Mesendoderm (in vitro differentiated cells): ENCODE measurements around the gene GRB2.
"Not testable (repeated sequence)": the region's sequence is repeated elsewhere in the genome, so short reads cannot be mapped to it uniquely, and the experiment has no call there.

ENCODE experiments used
- DNase-seq: peaks from one replicate; pipeline ENCODE4 v3.0.0; 2013
- H2AK5ac ChIP-seq: 2 replicates; pipeline ENCODE4 v1.6.1; 2013; ENCODE audit warnings: low read length, inconsistent platforms
- H2BK120ac ChIP-seq: 2 replicates; pipeline ENCODE4 v1.6.1; 2013; ENCODE audit warnings: low read depth, mild to moderate bottlenecking, low read length, moderate library complexity, mixed read lengths
- H2BK15ac ChIP-seq: replicated peaks from 2 replicates; pipeline ENCODE4 v1.6.1; 2013; ENCODE audit warnings: low read depth, mild to moderate bottlenecking, moderate library complexity
- H2BK5ac ChIP-seq: 2 replicates; pipeline ENCODE4 v1.6.1; 2013; ENCODE audit warnings: low read length, inconsistent platforms
- H3K18ac ChIP-seq: 2 replicates; pipeline ENCODE4 v1.6.1; 2013; ENCODE audit warnings: mild to moderate bottlenecking, low read length, mixed read lengths
- H3K23ac ChIP-seq: one replicate; pipeline ENCODE4 v1.6.1; 2013; ENCODE audit warnings: low read length
- H3K27ac ChIP-seq: 2 replicates; pipeline ENCODE4 v1.5.1; 2013; ENCODE audit warnings: low read depth, mild to moderate bottlenecking, inconsistent platforms, low read length, moderate library complexity
- H3K27me3 ChIP-seq: 2 replicates; pipeline ENCODE4 v1.6.1; 2013; ENCODE audit warnings: low read length, control low read depth, mild to moderate bottlenecking, inconsistent platforms; ENCODE audit not compliant: insufficient read depth, poor library complexity
- H3K36me3 ChIP-seq: 2 replicates; pipeline ENCODE4 v1.6.1; 2013; ENCODE audit warnings: low read length, inconsistent platforms; ENCODE audit not compliant: control insufficient read depth, insufficient read depth
- H3K4ac ChIP-seq: one replicate; pipeline ENCODE4 v1.6.1; 2013; ENCODE audit warnings: low read depth, mild to moderate bottlenecking, low read length, moderate library complexity
- H3K4me1 ChIP-seq: 2 replicates; pipeline ENCODE4 v1.6.1; 2013; ENCODE audit warnings: low read depth, low read length, inconsistent platforms; ENCODE audit not compliant: control insufficient read depth
- H3K4me2 ChIP-seq: 2 replicates; pipeline ENCODE4 v1.6.1; 2013; ENCODE audit warnings: low read length
- H3K4me3 ChIP-seq: 2 replicates; pipeline ENCODE4 v1.5.1; 2013; ENCODE audit warnings: mild to moderate bottlenecking, low read length
- H3K56ac ChIP-seq: one replicate; pipeline ENCODE4 v1.6.1; 2013; ENCODE audit warnings: low read length
- H3K79me1 ChIP-seq: 2 replicates; pipeline ENCODE4 v1.6.1; 2013; ENCODE audit warnings: low read length, inconsistent platforms
- H3K79me2 ChIP-seq: 2 replicates; pipeline ENCODE4 v1.6.1; 2013; ENCODE audit warnings: mild to moderate bottlenecking, low read length; ENCODE audit not compliant: control insufficient read depth, insufficient read depth
- H3K9ac ChIP-seq: 2 replicates; pipeline ENCODE4 v1.6.1; 2013; ENCODE audit warnings: low read length, inconsistent platforms
- H4K5ac ChIP-seq: one replicate; pipeline ENCODE4 v1.6.1; 2013; ENCODE audit warnings: low read length
- H4K8ac ChIP-seq: one replicate; pipeline ENCODE4 v1.6.1; 2013; ENCODE audit warnings: low read depth, mild to moderate bottlenecking, control low read depth, low read length, moderate library complexity
- WGBS: extraction: QIAGEN DNeasy Blood & Tissue Kit; methylation state at CpG from one replicate; pipeline ENCODE4 v1.1.7; 2013; ENCODE audit warnings: low lambda C conversion rate, missing lambda C conversion rate; ENCODE audit not compliant: insufficient coverage; ENCODE audit errors: extremely low coverage; 5-methylcytosine and 5-hydroxymethylcytosine counted together

Gene GRB2

DNA sequence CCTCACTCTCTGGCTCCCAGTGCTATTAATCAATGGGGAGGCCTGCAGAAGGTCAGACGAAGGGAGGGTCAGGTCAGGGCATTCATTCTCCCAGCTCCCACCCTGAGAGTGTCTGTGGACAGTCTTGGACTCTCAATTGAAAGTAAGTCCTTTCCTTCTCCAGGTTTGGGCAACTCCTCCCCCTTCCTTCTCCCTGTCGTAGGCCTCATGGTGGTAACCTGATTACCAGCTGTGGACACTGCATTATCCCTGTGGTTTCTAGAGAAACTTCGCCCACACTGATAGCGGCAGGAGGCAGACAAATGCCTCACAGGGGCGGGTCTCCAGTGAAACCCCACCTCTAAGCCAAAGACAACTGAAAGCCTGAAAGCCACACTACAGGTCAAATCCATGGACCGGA, 58.6 kb downstream of the GRB2 start:
- Histone ChIP-seq H3K9ac (peak overlapping the region; percentile 7), H3K4me2 (peak overlapping the region; percentile 22), H2BK120ac (no peak overlapping the region), H3K18ac (no peak overlapping the region), H3K56ac (peak overlapping the region; percentile 73), H2AK5ac (no peak overlapping the region), H3K79me1 (peaks cover 14% of the 10 kb centered on the region), H3K36me3 (no peaks in the 10 kb centered on the region), H4K8ac (no peak overlapping the region), H2BK15ac (no peak overlapping the region), H3K4ac (no peak overlapping the region), H3K23ac (no peak overlapping the region), H4K5ac (no peak overlapping the region), H3K27me3 (no peaks in the 10 kb centered on the region), H3K4me3 (no peak overlapping the region), H3K79me2 (peaks cover 27% of the 10 kb centered on the region), H2BK5ac (no peak overlapping the region), H3K27ac (peak overlapping the region; percentile 35), H3K4me1 (peaks cover 12% of the 10 kb centered on the region)
- peak; percentile 82 for DNase-seq
- no CpG with 5 or more reads among the region's 6 CpGs for WGBS

DNA sequence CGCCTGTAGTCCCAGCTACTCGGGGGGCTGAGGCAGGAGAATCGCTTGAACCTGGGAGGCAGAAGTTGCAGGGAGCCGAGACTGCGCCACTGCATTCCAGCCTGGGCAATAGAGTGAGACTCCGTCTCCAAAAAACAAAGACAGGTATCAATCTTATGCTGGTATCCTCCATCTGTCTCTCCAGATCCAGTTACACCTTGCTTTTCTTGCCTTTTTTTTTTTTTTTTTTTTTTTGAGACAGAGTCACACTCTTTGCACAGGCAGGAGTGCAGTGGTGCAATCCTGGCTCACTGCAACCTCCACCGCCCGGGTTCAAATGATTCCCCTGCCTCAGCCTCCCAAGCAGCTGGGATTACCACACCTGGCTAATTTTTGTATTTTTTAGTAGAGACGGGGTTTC, 59.1 kb downstream of the GRB2 start:
- not testable (repeated sequence) for H4K8ac ChIP-seq, H2BK120ac ChIP-seq, H3K4me3 ChIP-seq, H3K36me3 ChIP-seq, H3K9ac ChIP-seq, DNase-seq, H4K5ac ChIP-seq, H2BK5ac ChIP-seq, H2BK15ac ChIP-seq, H3K27me3 ChIP-seq, H3K4ac ChIP-seq, H3K18ac ChIP-seq, H3K4me2 ChIP-seq, H3K23ac ChIP-seq, H2AK5ac ChIP-seq
- H3K27ac ChIP-seq, result peak overlapping the region; percentile 35
- H3K56ac ChIP-seq, result peak overlapping the region; percentile 73
- H3K79me1 ChIP-seq, result peaks cover 18% of the 10 kb centered on the region
- peaks cover 30% of the 10 kb centered on the region for H3K79me2 ChIP-seq
- peaks cover 17% of the 10 kb centered on the region for H3K4me1 ChIP-seq
- WGBS, result no CpG with 5 or more reads among the region's 9 CpGs

DNA sequence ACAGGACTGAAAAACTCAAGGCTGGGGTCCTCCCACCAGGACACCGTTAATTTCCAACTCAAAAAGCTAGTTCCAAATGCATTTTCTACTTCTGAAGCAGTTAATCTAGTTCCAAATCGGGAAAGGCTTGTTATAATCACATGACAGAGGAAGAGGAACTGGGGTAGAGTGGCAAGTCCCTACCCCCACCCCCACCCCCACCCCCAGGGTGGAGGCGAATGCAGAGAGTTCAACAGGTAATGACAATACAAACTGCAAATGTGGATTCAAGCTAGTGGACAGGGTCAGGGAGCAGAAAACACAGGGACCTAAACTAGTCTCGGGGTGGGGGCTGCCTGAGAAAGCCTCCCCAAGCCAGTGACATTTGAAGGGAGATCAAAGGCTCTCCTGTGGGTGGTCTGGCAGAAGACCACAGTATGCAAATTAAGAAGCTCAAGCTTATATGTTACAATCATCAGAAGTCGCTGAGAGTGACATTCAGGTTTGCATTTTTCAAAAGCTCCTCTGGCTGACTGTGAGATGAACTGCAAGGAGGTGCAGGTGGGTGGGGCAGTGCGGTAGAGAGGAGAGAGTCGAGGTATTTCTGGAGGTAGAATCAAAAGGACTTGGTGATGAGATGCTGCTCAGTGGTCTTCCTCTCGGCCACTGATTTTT, 59.8 kb downstream of the GRB2 start:
- no peak overlapping the region for H4K8ac ChIP-seq
- peak overlapping the region; percentile 60 for H3K27ac ChIP-seq
- H2BK5ac ChIP-seq, result no peak overlapping the region
- peaks cover 17% of the 10 kb centered on the region for H3K4me1 ChIP-seq
- peaks cover 16% of the 10 kb centered on the region for H3K79me1 ChIP-seq
- peak overlapping the region; percentile 23 for H3K9ac ChIP-seq
- peak overlapping the region; percentile 61 for H3K18ac ChIP-seq
- peaks cover 25% of the 10 kb centered on the region for H3K79me2 ChIP-seq
- H3K4me2 ChIP-seq, result peak overlapping the region; percentile 28
- peak overlapping the region; percentile 0 for H2BK15ac ChIP-seq
- H3K36me3 ChIP-seq, result no peaks in the 10 kb centered on the region
- H3K27me3 ChIP-seq, result no peaks in the 10 kb centered on the region
- H3K23ac ChIP-seq, result no peak overlapping the region
- no peak overlapping the region for H4K5ac ChIP-seq
- peak; percentile 70 for DNase-seq
- no peak overlapping the region for H3K4me3 ChIP-seq
- no peak overlapping the region for H2AK5ac ChIP-seq
- H2BK120ac ChIP-seq, result peak overlapping the region; percentile 63
- WGBS, result no CpG with 5 or more reads among the region's 8 CpGs
- peak overlapping the region; percentile 59 for H3K56ac ChIP-seq
- H3K4ac ChIP-seq, result peak overlapping the region; percentile 66

DNA sequence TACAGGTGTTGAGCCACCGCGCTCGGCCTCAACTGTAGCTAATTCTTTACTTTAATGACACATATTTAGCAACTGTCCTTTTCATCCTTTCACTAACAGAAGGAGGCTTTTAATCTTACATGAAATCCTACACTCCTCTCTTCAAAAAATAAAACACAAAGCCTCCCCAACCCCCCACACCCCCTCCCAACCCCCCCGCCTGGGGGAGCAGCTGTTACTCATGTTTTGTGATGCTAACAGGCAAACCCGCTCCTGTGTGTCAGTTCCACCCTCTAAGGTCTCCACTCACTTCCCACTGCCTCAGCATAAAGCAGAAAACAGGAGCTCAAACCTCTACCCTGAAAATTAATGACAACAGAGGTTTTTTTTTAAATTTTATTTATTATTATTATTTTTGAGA, 60.8 kb downstream of the GRB2 start:
- Histone ChIP-seq H2BK5ac (no peak overlapping the region), H2AK5ac (no peak overlapping the region), H4K8ac (no peak overlapping the region), H3K4me3 (no peak overlapping the region), H3K4me1 (peaks cover 17% of the 10 kb centered on the region), H3K4me2 (no peak overlapping the region), H3K27ac (no peak overlapping the region), H3K79me2 (peaks cover 21% of the 10 kb centered on the region), H3K23ac (no peak overlapping the region), H3K18ac (no peak overlapping the region), H3K9ac (no peak overlapping the region), H3K4ac (no peak overlapping the region), H3K27me3 (no peaks in the 10 kb centered on the region), H3K36me3 (no peaks in the 10 kb centered on the region), H3K56ac (no peak overlapping the region), H4K5ac (no peak overlapping the region), H2BK15ac (no peak overlapping the region), H3K79me1 (peaks cover 16% of the 10 kb centered on the region), H2BK120ac (no peak overlapping the region)
- no peak for DNase-seq
- WGBS, result no CpG with 5 or more reads among the region's 5 CpGs

DNA sequence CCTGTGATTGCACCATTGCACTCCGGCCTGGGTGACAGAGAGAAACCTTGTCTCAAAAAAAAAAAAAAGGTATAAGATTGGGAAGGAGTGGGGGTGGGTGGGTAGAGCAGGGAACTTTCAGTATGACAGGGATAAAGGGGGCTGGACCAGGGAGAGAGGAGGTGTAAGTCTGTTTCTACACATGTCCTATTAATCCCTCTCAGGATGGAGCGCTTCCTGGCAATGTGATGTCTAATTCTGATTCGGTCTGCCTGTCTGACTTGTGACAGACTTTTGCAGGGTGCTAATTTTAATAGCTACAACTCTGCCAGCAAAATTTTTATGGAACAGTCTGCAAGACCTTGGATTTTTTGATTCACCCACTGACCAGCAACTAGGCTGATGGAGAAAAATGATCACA, 62.5 kb downstream of the GRB2 start:
- Histone ChIP-seq H3K4me1 (peaks cover 17% of the 10 kb centered on the region), H3K23ac (no peak overlapping the region), H4K5ac (no peak overlapping the region), H3K27ac (no peak overlapping the region), H3K36me3 (no peaks in the 10 kb centered on the region), H3K27me3 (no peaks in the 10 kb centered on the region), H3K79me1 (peaks cover 13% of the 10 kb centered on the region), H3K4me3 (no peak overlapping the region), H2AK5ac (no peak overlapping the region), H3K4me2 (no peak overlapping the region), H4K8ac (no peak overlapping the region), H3K79me2 (peaks cover 22% of the 10 kb centered on the region), H3K9ac (no peak overlapping the region), H2BK15ac (no peak overlapping the region), H3K56ac (no peak overlapping the region), H2BK5ac (no peak overlapping the region), H3K18ac (no peak overlapping the region), H3K4ac (no peak overlapping the region), H2BK120ac (no peak overlapping the region)
- no peak for DNase-seq
- no CpG with 5 or more reads among the region's 3 CpGs for WGBS
